ENCODE data around the gene GJB3.
"Not testable (repeated sequence)": the region's sequence is repeated elsewhere in the genome, so short reads cannot be mapped to it uniquely, and the experiment has no call there.

GJB3 gene

GRCh38 chr1:34781071-34781843 is at the start of gene GJB3:
TSS of gene GJB3 (plus strand) at chr1:34781214. CDS start at chr1:34784763, 3,549 bp downstream.
- in situ Hi-C loops (cut with HindIII; ENCODE audit: low sequenced_read_pairs): no loop called here

GRCh38 chr1:34732831-34733230 is 48.2 kb upstream of the GJB3 start:
- in situ Hi-C loops (cut with HindIII; ENCODE audit: low sequenced_read_pairs): not testable (repeated sequence)

GRCh38 chr1:34736692-34737091 is 44.3 kb upstream of the GJB3 start:
- in situ Hi-C loops (cut with HindIII; ENCODE audit: low sequenced_read_pairs): no loop called here

- in situ Hi-C loops (cut with HindIII; ENCODE audit: low sequenced_read_pairs): not testable (repeated sequence)
Observed at GRCh38 chr1:34737236-34737635, 43.8 kb upstream of the GJB3 start.

- in situ Hi-C loops (cut with HindIII; ENCODE audit: low sequenced_read_pairs): no loop called here
Observed at GRCh38 chr1:34739613-34740012, 41.4 kb upstream of the GJB3 start.

- in situ Hi-C loops (cut with HindIII; ENCODE audit: low sequenced_read_pairs): no loop called here
Observed at GRCh38 chr1:34740161-34740868, 40.7 kb upstream of the GJB3 start.

- in situ Hi-C loops (cut with HindIII; ENCODE audit: low sequenced_read_pairs): no loop called here
Observed at GRCh38 chr1:34742667-34743270, 38.2 kb upstream of the GJB3 start.

- in situ Hi-C loops (cut with HindIII; ENCODE audit: low sequenced_read_pairs): no loop called here
Observed at GRCh38 chr1:34743775-34744174, 37.2 kb upstream of the GJB3 start.

GRCh38 chr1:34744851-34745250 is 36.2 kb upstream of the GJB3 start:
- in situ Hi-C loops (cut with HindIII; ENCODE audit: low sequenced_read_pairs): no loop called here

- in situ Hi-C loops (cut with HindIII; ENCODE audit: low sequenced_read_pairs): no loop called here
Observed at GRCh38 chr1:34745666-34746065, 35.3 kb upstream of the GJB3 start.

- in situ Hi-C loops (cut with HindIII; ENCODE audit: low sequenced_read_pairs): no loop called here
Observed at GRCh38 chr1:34746101-34746500, 34.9 kb upstream of the GJB3 start.

GRCh38 chr1:34746785-34747637 is 34.0 kb upstream of the GJB3 start:
- in situ Hi-C loops (cut with HindIII; ENCODE audit: low sequenced_read_pairs): no loop called here

GRCh38 chr1:34747638-34747941 is 33.4 kb upstream of the GJB3 start:
- in situ Hi-C loops (cut with HindIII; ENCODE audit: low sequenced_read_pairs): no loop called here

- in situ Hi-C loops (cut with HindIII; ENCODE audit: low sequenced_read_pairs): no loop called here
Observed at GRCh38 chr1:34749992-34750391, 31.0 kb upstream of the GJB3 start.

- in situ Hi-C loops (cut with HindIII; ENCODE audit: low sequenced_read_pairs): no loop called here
Observed at GRCh38 chr1:34750610-34751009, 30.4 kb upstream of the GJB3 start.

GRCh38 chr1:34753163-34753562 is 27.9 kb upstream of the GJB3 start:
- in situ Hi-C loops (cut with HindIII; ENCODE audit: low sequenced_read_pairs): no loop called here

GRCh38 chr1:34754964-34755637 is 25.9 kb upstream of the GJB3 start, which contains the start of gene GJB5:
TSS of gene GJB5 (plus strand) at chr1:34755047. CDS start at chr1:34757331, 2,284 bp downstream.
- in situ Hi-C loops (cut with HindIII; ENCODE audit: low sequenced_read_pairs): no loop called here

- in situ Hi-C loops (cut with HindIII; ENCODE audit: low sequenced_read_pairs): no loop called here
Observed at GRCh38 chr1:34755961-34756360, 25.1 kb upstream of the GJB3 start.

GRCh38 chr1:34757386-34757785 is 23.6 kb upstream of the GJB3 start:
- in situ Hi-C loops (cut with HindIII; ENCODE audit: low sequenced_read_pairs): no loop called here

GRCh38 chr1:34758751-34759150 is 22.3 kb upstream of the GJB3 start:
- in situ Hi-C loops (cut with HindIII; ENCODE audit: low sequenced_read_pairs): no loop called here
